GM23248 (cell line): ENCODE results near the gene CYP27B1. TPM values are rescaled to one million over a fixed set of nuclear protein-coding genes. Genes with fewer than 3 reads are reported as not detected.

Source experiments
- DNase-seq: peaks from one replicate; pipeline ENCODE4 v3.0.0-alpha.2; 2015
- H2AFZ ChIP-seq: fragments of 200-600 bp; sonication (generic); 2 replicates; pipeline ENCODE4 v1.6.1; 2016; ENCODE audit warnings: antibody characterized with exemption
- H3F3A ChIP-seq: fragments of 200-600 bp; sonication (generic); 2 replicates; pipeline ENCODE4 v1.6.1; 2016; ENCODE audit warnings: mild to moderate bottlenecking, antibody characterized with exemption, mixed run types; ENCODE audit not compliant: insufficient read depth
- H3K27ac ChIP-seq: fragments of 200-600 bp; sonication (generic); 2 replicates; pipeline ENCODE4 v1.5.1; 2016; ENCODE audit warnings: mild to moderate bottlenecking
- H3K27me3 ChIP-seq: fragments of 200-600 bp; sonication (generic); replicated peaks from 2 replicates; pipeline ENCODE4 v1.6.1; 2016; ENCODE audit warnings: mild to moderate bottlenecking; ENCODE audit not compliant: insufficient read depth
- H3K36me3 ChIP-seq: fragments of 200-600 bp; sonication (generic); 2 replicates; pipeline ENCODE4 v1.6.1; 2016; ENCODE audit warnings: low read depth, mild to moderate bottlenecking
- H3K4me1 ChIP-seq: fragments of 200-600 bp; sonication (generic); 2 replicates; pipeline ENCODE4 v1.6.1; 2016; ENCODE audit warnings: mild to moderate bottlenecking; ENCODE audit not compliant: insufficient read depth
- H3K4me2 ChIP-seq: fragments of 200-600 bp; sonication (generic); one replicate; pipeline ENCODE4 v1.6.1; 2016; ENCODE audit warnings: mild to moderate bottlenecking; ENCODE audit not compliant: unreplicated experiment
- H3K4me3 ChIP-seq: fragments of 200-600 bp; sonication (generic); 2 replicates; pipeline ENCODE4 v1.5.1; 2016; ENCODE audit warnings: mild to moderate bottlenecking
- H3K79me2 ChIP-seq: fragments of 200-600 bp; sonication (generic); 2 replicates; pipeline ENCODE4 v1.6.1; 2016; ENCODE audit warnings: mild to moderate bottlenecking; ENCODE audit not compliant: insufficient read depth
- H3K9ac ChIP-seq: fragments of 200-600 bp; sonication (generic); 2 replicates; pipeline ENCODE4 v1.6.1; 2016; ENCODE audit warnings: mild to moderate bottlenecking
- H3K9me2 ChIP-seq: fragments of 200-600 bp; sonication (generic); 2 replicates; pipeline ENCODE4 v1.6.1; 2016; ENCODE audit warnings: mixed run types, mild to moderate bottlenecking, moderate library complexity; ENCODE audit not compliant: insufficient read depth
- H3K9me3 ChIP-seq: fragments of 200-600 bp; sonication (generic); one replicate; pipeline ENCODE4 v1.6.1; 2017; ENCODE audit warnings: low read depth
- H4K20me1 ChIP-seq: fragments of 200-600 bp; sonication (generic); 2 replicates; pipeline ENCODE4 v1.6.0; 2016; ENCODE audit not compliant: insufficient read depth
- EZH2 ChIP-seq: fragments of 200-600 bp; sonication (generic); IDR thresholded peaks from 2 replicates; pipeline ENCODE4 v1.6.1; 2018; ENCODE audit warnings: antibody characterized with exemption, mild to moderate bottlenecking; ENCODE audit not compliant: insufficient read depth, poor library complexity, severe bottlenecking
- EZH2phosphoT487 ChIP-seq: fragments of 200-600 bp; sonication (generic); IDR thresholded peaks from 2 replicates; pipeline ENCODE4 v1.6.1; 2018; ENCODE audit warnings: antibody characterized with exemption, moderate library complexity, mild to moderate bottlenecking, low read depth; ENCODE audit not compliant: insufficient read depth
- WGBS, 2 experiments: methylation state at CpG; one replicate each; pipeline ENCODE4 v1.1.6; 2015 to 2017; ENCODE audit warnings: low lambda C conversion rate in 2 of 2, low coverage in 1 of 2; ENCODE audit errors: missing lambda C conversion rate in 2 of 2; 5-methylcytosine and 5-hydroxymethylcytosine counted together
- in situ Hi-C: fragments of 300-500 bp; cut with MboI; formaldehyde crosslinking; loops from 2 replicates; pipeline ENCODE4 v1.15.0; 2020
- polyA plus RNA-seq: library from polyadenylated mRNA; unstranded; fragments of >200 nt; fragmentation: Nextera tagmentation; extraction: Ambion mirVana; gene quantifications from 2 replicates; pipeline ENCODE4 v1.2.1, GENCODE V29; 2016
- total RNA-seq: library from RNA; depleted of rRNA; stranded (reverse); fragments of >200 nt; shearing (Covaris generic); gene quantifications from 2 replicates; pipeline ENCODE4 v1.2.3, GENCODE V29; 2014

CYP27B1 gene
- total and polyA plus RNA-seq, 2 experiments from 2014 or later: 0.78 to 0.86 TPM

DNA sequence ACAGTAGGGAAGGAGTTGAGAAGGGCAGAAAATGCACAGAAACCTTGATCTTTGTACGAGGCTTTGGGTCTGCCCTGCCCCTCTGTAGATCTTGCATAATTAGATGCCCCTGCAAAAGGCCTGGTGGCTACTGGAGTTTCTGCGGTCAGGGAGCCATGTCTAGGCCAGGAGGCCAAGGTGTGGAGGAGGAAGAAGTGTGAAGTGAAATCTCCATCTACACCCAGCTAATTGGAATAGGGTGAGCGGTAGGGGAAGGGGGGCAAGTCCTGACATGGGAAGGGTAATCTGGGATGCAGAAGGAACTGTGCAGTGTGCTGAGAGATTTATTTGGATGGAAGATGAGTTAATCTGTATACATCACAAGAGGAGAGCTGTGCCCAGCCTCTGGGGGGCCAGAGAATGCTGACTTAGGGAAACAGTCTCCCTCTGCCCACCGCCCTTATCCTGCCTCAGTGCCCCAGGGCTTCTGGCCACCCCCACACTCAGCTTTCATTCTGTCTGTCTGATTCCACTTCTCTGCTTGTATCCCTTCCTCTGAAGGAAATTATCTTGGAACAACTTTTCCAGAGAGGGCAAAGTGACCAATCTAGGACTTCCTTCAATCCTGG, 5.4 kb downstream of the CYP27B1 start:
- H3K4me2 ChIP-seq: no peak overlapping the region
- H3K9ac ChIP-seq: no peak overlapping the region
- peaks cover 4% of the 10 kb centered on the region; the same call in 1 of the 2 replicates for H3F3A ChIP-seq
- H3K9me3 ChIP-seq: no peaks in the 10 kb centered on the region
- H3K79me2 ChIP-seq: no peaks in the 10 kb centered on the region
- H2AFZ ChIP-seq: no peak overlapping the region
- no peaks in the 10 kb centered on the region for H4K20me1 ChIP-seq
- in situ Hi-C loops: no loop called here
- H3K4me3 ChIP-seq: no peak overlapping the region
- no peaks in the 10 kb centered on the region for H3K9me2 ChIP-seq
- no peak overlapping the region for H3K27ac ChIP-seq
- peaks cover 19% of the 10 kb centered on the region for H3K27me3 ChIP-seq
- WGBS, 2 experiments: 68 to 71% methylated on average over 4 of the region's 4 CpGs
- DNase-seq: no peak
- H3K36me3 ChIP-seq: no peaks in the 10 kb centered on the region
- H3K4me1 ChIP-seq: no peaks in the 10 kb centered on the region
- TF ChIP-seq EZH2phosphoT487 (no peak), EZH2 (no peak)

DNA sequence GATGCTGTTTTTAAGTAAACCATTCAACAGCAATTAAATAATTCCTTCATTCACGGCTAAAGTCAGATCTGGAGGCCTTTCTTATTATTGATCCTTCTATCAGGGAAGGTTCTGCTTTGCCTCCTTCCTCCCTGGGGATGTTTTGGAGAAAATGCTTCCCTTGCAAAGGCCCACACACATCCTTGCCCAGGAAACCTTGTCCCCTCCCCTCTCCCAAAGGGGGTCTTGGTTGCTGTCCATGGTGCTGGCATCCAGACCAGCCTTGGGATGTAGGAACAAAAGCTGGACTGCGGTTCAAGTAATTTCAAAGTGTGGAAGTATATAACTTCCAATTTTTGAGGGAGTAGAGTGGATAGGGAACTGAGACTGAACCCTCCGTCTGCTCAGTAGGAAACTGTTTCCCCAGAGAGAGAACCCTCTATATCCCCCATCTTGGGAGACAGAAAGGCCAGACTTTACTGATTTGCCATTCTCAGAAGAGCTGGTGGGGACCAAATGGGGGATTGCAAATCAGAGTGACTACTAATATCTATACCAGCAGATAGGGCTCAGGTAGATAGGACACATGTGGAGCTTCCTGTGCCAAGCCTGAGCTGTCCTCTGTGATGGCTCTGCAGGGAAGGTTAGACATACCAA, 6.4 kb downstream of the CYP27B1 start:
- H3K9ac ChIP-seq: no peak overlapping the region
- H3K9me2 ChIP-seq: no peaks in the 10 kb centered on the region
- DNase-seq: no peak
- H3K4me2 ChIP-seq: no peak overlapping the region
- TF ChIP-seq EZH2: no peak
- TF ChIP-seq EZH2phosphoT487: no peak
- H4K20me1 ChIP-seq: no peaks in the 10 kb centered on the region
- no peaks in the 10 kb centered on the region for H3F3A ChIP-seq
- WGBS, 2 experiments: 86 to 92% methylated on average over 3 of the region's 3 CpGs
- no peak overlapping the region for H3K27ac ChIP-seq
- H3K4me1 ChIP-seq: no peaks in the 10 kb centered on the region
- no peak overlapping the region for H3K4me3 ChIP-seq
- H3K79me2 ChIP-seq: no peaks in the 10 kb centered on the region
- in situ Hi-C loops: no loop called here
- H3K9me3 ChIP-seq: no peaks in the 10 kb centered on the region
- H3K36me3 ChIP-seq: no peaks in the 10 kb centered on the region
- no peak overlapping the region for H2AFZ ChIP-seq
- H3K27me3 ChIP-seq: peaks cover 20% of the 10 kb centered on the region

GRCh38 chr12:57759360-57759980, 7.4 kb downstream of the CYP27B1 start:
- 13 to 20% methylated on average over 3 of the region's 3 CpGs for WGBS, 2 experiments
- DNase-seq: peak; percentile 46
- no peak overlapping the region for H3K27ac ChIP-seq

DNA sequence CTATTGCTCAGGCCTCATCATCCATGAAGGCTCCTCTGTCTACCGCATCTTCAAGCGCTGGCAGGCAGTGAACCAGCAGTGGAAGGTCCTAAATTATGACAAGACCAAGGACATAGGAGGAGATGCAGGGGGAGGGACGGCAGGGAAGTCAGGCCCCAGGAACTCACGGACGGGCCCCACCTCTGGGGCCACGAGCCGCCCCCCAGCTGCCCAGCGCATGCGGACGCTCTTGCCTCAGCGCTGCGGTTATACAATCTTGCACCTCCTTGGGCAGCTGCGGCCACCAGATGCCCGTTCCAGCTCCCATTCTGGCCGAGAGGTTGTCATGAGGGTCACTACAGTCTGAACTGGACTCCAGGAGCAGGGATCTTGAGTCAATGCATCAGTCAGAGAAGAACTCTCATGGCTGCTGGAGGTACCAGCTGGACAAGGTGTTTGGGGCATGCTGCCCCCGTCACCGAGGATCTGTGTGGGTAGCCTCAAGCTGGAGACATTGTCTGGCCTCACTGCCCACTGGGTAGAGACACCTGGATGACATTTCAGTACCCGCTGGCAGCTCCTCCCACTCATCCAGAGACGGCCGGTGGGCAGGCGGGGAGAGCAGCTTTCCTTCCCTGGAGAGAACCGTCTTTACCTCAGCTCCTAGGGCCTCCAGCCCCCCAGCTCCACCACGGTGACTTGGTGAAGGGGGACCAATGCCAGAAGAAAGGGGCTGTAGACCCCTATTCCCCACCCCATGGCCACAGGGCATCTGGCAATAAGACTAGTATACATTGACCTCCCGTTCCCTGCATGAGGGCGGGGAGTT, 8.1 kb downstream of the CYP27B1 start:
- Histone ChIP-seq H3K9ac (no peak overlapping the region), H3K36me3 (no peaks in the 10 kb centered on the region), H3K4me3 (no peak overlapping the region), H3K4me2 (no peak overlapping the region), H3K9me3 (no peaks in the 10 kb centered on the region), H3K27me3 (peaks cover 22% of the 10 kb centered on the region), H3K9me2 (no peaks in the 10 kb centered on the region), H4K20me1 (no peaks in the 10 kb centered on the region), H3K79me2 (no peaks in the 10 kb centered on the region), H3K27ac (no peak overlapping the region), H2AFZ (no peak overlapping the region), H3F3A (peaks cover 6% of the 10 kb centered on the region; the same call in 1 of the 2 replicates), H3K4me1 (no peaks in the 10 kb centered on the region)
- 78 to 84% methylated on average over 24 to 25 of the region's 25 CpGs for WGBS, 2 experiments
- TF ChIP-seq EZH2: no peak
- no peak for TF ChIP-seq EZH2phosphoT487
- no peak for DNase-seq
- in situ Hi-C loops: no loop called here

More at GRCh38 chr12:57759360-57759980, 7.4 kb downstream of the CYP27B1 start:
- no peak overlapping the region for H3K4me2 ChIP-seq
- in situ Hi-C loops: no loop called here
- no peaks in the 10 kb centered on the region for H3F3A ChIP-seq
- H3K4me3 ChIP-seq: no peak overlapping the region
- no peaks in the 10 kb centered on the region for H3K4me1 ChIP-seq
- H3K9me3 ChIP-seq: no peaks in the 10 kb centered on the region
- H3K9me2 ChIP-seq: no peaks in the 10 kb centered on the region
- no peaks in the 10 kb centered on the region for H3K79me2 ChIP-seq
- H3K9ac ChIP-seq: no peak overlapping the region
- H3K27me3 ChIP-seq: peaks cover 15% of the 10 kb centered on the region
- H3K36me3 ChIP-seq: no peaks in the 10 kb centered on the region
- no peak overlapping the region for H2AFZ ChIP-seq
- no peaks in the 10 kb centered on the region for H4K20me1 ChIP-seq
- TF ChIP-seq EZH2phosphoT487 (no peak), EZH2 (no peak)
